Lower lobe of right lung (tissue), 2 donors: ENCODE data around the gene PKDCC. TPM values are rescaled to one million over a fixed set of nuclear protein-coding genes. Genes with fewer than 3 reads are reported as not detected.

ENCODE experiments used
- ATAC-seq, 2 donors: fragments of 200-7000 bp; cut with Tn5 transposase; one replicate each; pipeline ENCODE4 v1.9.1; 2020 to 2022; ENCODE audit warnings: mild to moderate bottlenecking in 2 of 2, moderate library complexity in 2 of 2
- DNase-seq: peaks from one replicate; pipeline ENCODE4 v3.0.0-alpha.2; 2020
- H3K27ac ChIP-seq: fragments of 200-600 bp; one replicate; pipeline ENCODE4 v1.8.0; 2022
- H3K27me3 ChIP-seq: fragments of 200-600 bp; one replicate; pipeline ENCODE4 v1.8.0; 2022; ENCODE audit warnings: low read depth
- H3K36me3 ChIP-seq: fragments of 200-600 bp; one replicate; pipeline ENCODE4 v1.8.0; 2022; ENCODE audit warnings: mild to moderate bottlenecking
- H3K4me1 ChIP-seq: fragments of 200-600 bp; one replicate; pipeline ENCODE4 v1.8.0; 2022
- H3K4me3 ChIP-seq: fragments of 200-600 bp; one replicate; pipeline ENCODE4 v1.8.0; 2022; ENCODE audit warnings: mild to moderate bottlenecking
- H3K9me3 ChIP-seq: fragments of 200-600 bp; one replicate; pipeline ENCODE4 v1.8.0; 2022
- CTCF ChIP-seq: fragments of 200-600 bp; IDR thresholded peaks from one replicate; pipeline ENCODE4 v1.8.0; 2022; ENCODE audit warnings: antibody characterized with exemption, mild to moderate bottlenecking
- intact Hi-C: fragments of 100-400 bp; cut with DNase I; formaldehyde crosslinking; loops from one replicate; pipeline ENCODE4 v1.11.0; 2022
- total RNA-seq: library from RNA; stranded (reverse); fragmentation: NEBNext Ultra II Directional; extraction: Animal tissue kit (Norgen Biotek cat#: 25700); gene quantifications from one replicate; pipeline ENCODE4 v1.2.1, GENCODE V29; 2021
- donor health status: DM: no; HTN: yes; CAD: no; lungs with severe emphysema.

PKDCC gene
- total RNA-seq, 1 donor from 2014 or later: 65.8 TPM

GRCh38 chr2:42091671-42092070 is 43.9 kb downstream of the PKDCC start:
- H3K27me3 ChIP-seq: no peaks in the 10 kb centered on the region
- ATAC-seq (no peak), DNase-seq (no peak)
- H3K4me1 ChIP-seq: peaks cover 19% of the 10 kb centered on the region
- H3K36me3 ChIP-seq: no peaks in the 10 kb centered on the region
- no peak overlapping the region for H3K4me3 ChIP-seq
- H3K27ac ChIP-seq: peak overlapping the region; percentile 50
- no peaks in the 10 kb centered on the region for H3K9me3 ChIP-seq
- no peak for TF ChIP-seq CTCF
- intact Hi-C loops: no loop called here

- no peaks in the 10 kb centered on the region for H3K9me3 ChIP-seq
- ATAC-seq: peak; percentile 59 to 81
- H3K36me3 ChIP-seq: no peaks in the 10 kb centered on the region
- DNase-seq: no peak
- no peaks in the 10 kb centered on the region for H3K27me3 ChIP-seq
- no peak for TF ChIP-seq CTCF
- peak overlapping the region; percentile 50 for H3K27ac ChIP-seq
- intact Hi-C loops: no loop called here
- peaks cover 25% of the 10 kb centered on the region for H3K4me1 ChIP-seq
- H3K4me3 ChIP-seq: no peak overlapping the region
Measured at GRCh38 chr2:42092084-42092996, 44.5 kb downstream of the PKDCC start.

- H3K27me3 ChIP-seq: no peaks in the 10 kb centered on the region
- intact Hi-C loops: no loop called here
- H3K36me3 ChIP-seq: no peaks in the 10 kb centered on the region
- no peak overlapping the region for H3K27ac ChIP-seq
- ATAC-seq: no peak
- H3K4me1 ChIP-seq: peaks cover 43% of the 10 kb centered on the region
- H3K9me3 ChIP-seq: no peaks in the 10 kb centered on the region
- DNase-seq: no peak
- no peak overlapping the region for H3K4me3 ChIP-seq
- no peak for TF ChIP-seq CTCF
Measured at GRCh38 chr2:42094114-42094513, 46.3 kb downstream of the PKDCC start.

GRCh38 chr2:42095923-42096408 is 48.1 kb downstream of the PKDCC start:
- peak; percentile 82 for DNase-seq
- H3K9me3 ChIP-seq: peaks cover 6% of the 10 kb centered on the region
- TF ChIP-seq CTCF: peak; percentile 77
- H3K27ac ChIP-seq: no peak overlapping the region
- H3K4me3 ChIP-seq: no peak overlapping the region
- H3K4me1 ChIP-seq: peaks cover 55% of the 10 kb centered on the region
- H3K27me3 ChIP-seq: no peaks in the 10 kb centered on the region
- intact Hi-C loops: loop anchor here (5.0 kb wide), 1 partner anchor 141 kb away; no protein-coding TSS in a partner anchor
- ATAC-seq: peak; percentile 34 to 64
- H3K36me3 ChIP-seq: no peaks in the 10 kb centered on the region

GRCh38 chr2:42096869-42097591 is 49.2 kb downstream of the PKDCC start:
- H3K4me3 ChIP-seq: peak overlapping the region; percentile 3
- H3K4me1 ChIP-seq: peaks cover 58% of the 10 kb centered on the region
- peaks cover 6% of the 10 kb centered on the region for H3K9me3 ChIP-seq
- ATAC-seq: no peak
- H3K27ac ChIP-seq: peak overlapping the region; percentile 81
- no peaks in the 10 kb centered on the region for H3K36me3 ChIP-seq
- DNase-seq: no peak
- intact Hi-C loops: loop anchor here (5.0 kb wide), 1 partner anchor 140 kb away; no protein-coding TSS in a partner anchor
- no peaks in the 10 kb centered on the region for H3K27me3 ChIP-seq
- TF ChIP-seq CTCF: no peak
